Kidney (tissue), 14 donors: ENCODE measurements around the gene CEP131. TPM values are rescaled to one million over a fixed set of nuclear protein-coding genes. Genes with fewer than 3 reads are reported as not detected.

Source experiments
- DNase-seq, 5 donors: peaks; one replicate each; pipeline ENCODE4 v3.0.0-alpha.2; 2013 to 2020
- FAIRE-seq: peaks from 2 replicates; lab custom pipeline; 2012; peaks lifted over from hg19 to GRCh38; lab: Jason Lieb, UNC
- H3K27ac ChIP-seq, 2 donors: one replicate each; pipeline ENCODE4 v1.7.0; 2013; ENCODE audit warnings: low read depth in 2 of 2, low read length in 2 of 2, inconsistent platforms in 1 of 2
- H3K27me3 ChIP-seq: one replicate; pipeline ENCODE4 v1.7.1; 2013; ENCODE audit warnings: low read length, inconsistent platforms; ENCODE audit not compliant: control insufficient read depth, insufficient read depth
- H3K36me3 ChIP-seq, 3 donors: one replicate each; pipeline versions ENCODE4 v1.7.0 to v1.7.1; 2013; ENCODE audit warnings: low read length in 3 of 3, control low read depth in 1 of 3, inconsistent platforms in 1 of 3; ENCODE audit not compliant: insufficient read depth in 3 of 3, control insufficient read depth in 2 of 3
- H3K4me1 ChIP-seq, 3 donors: one replicate each; pipeline versions ENCODE4 v1.7.0 to v1.7.1; 2013; ENCODE audit warnings: low read length in 3 of 3, inconsistent platforms in 1 of 3, low read depth in 1 of 3; ENCODE audit not compliant: control insufficient read depth in 2 of 3, insufficient read depth in 2 of 3
- H3K4me3 ChIP-seq, 3 donors: one replicate each; pipeline versions ENCODE4 v1.7.0 to v1.8.1; 2013; ENCODE audit warnings: low read length in 3 of 3, control low read depth in 1 of 3, inconsistent platforms in 1 of 3
- H3K9ac ChIP-seq, 3 donors: one replicate each; pipeline versions ENCODE4 v1.7.0 to v1.7.1; 2013; ENCODE audit warnings: low read length in 3 of 3, control low read depth in 1 of 3, inconsistent platforms in 1 of 3
- H3K9me3 ChIP-seq, 3 donors: one replicate each; pipeline versions ENCODE4 v1.7.0 to v1.7.1; 2013; ENCODE audit warnings: low read length in 3 of 3, control low read depth in 1 of 3, inconsistent platforms in 1 of 3; ENCODE audit not compliant: control insufficient read depth in 2 of 3, insufficient read depth in 1 of 3
- CTCF ChIP-seq: IDR thresholded peaks from 3 replicates; pipeline ENCODE4 v1.5.1; 2012; ENCODE audit warnings: mild to moderate bottlenecking, moderate library complexity, borderline replicate concordance; ENCODE audit not compliant: insufficient read depth; ENCODE audit errors: extremely low read depth
- intact Hi-C: fragments of 100-400 bp; cut with DNase I; formaldehyde crosslinking; loops from one replicate; pipeline ENCODE4 v1.11.1; 2022
- polyA plus RNA-seq: library from polyadenylated mRNA; stranded (reverse); fragments of 350-450 nt; fragmentation: Illumina TruSeq; extraction: RNeasy Lipid Tissue Mini Kit (QIAGEN cat#74804); gene quantifications from one replicate; pipeline ENCODE4 v1.2.3, GENCODE V29; 2014; ENCODE audit warnings: low read depth, low replicate concordance; ENCODE audit not compliant: insufficient read depth
- total RNA-seq: library from RNA; stranded (reverse); fragmentation: NEBNext Ultra II Directional; extraction: Animal tissue kit (Norgen Biotek cat#: 25700); gene quantifications from one replicate; pipeline ENCODE4 v1.2.1, GENCODE V29; 2021
- donor health status: control.
- donor health status: control.
- donor health status: control.
- donor health status: control.
- donor health status: control.
- donor health status: DM: yes; HTN: yes; CAD: no.
- donor health status: Normal renal cell carcinoma (clear cell type).

The CEP131 gene
- total and polyA plus RNA-seq, 2 donors from 2014 or later, result 6.9 to 7.5 TPM

- DNase-seq (no peak), FAIRE-seq (no peak)
- peaks cover 0 to 3% (median 0%) of the 10 kb centered on the region in 3 donors for H3K36me3 ChIP-seq
- no peaks in the 10 kb centered on the region for H3K4me1 ChIP-seq
- intact Hi-C loops, result no loop called here
- no peaks in the 10 kb centered on the region for H3K27me3 ChIP-seq
- H3K4me3 ChIP-seq, result no peak overlapping the region
- no peak overlapping the region for H3K27ac ChIP-seq
- no peaks in the 10 kb centered on the region for H3K9me3 ChIP-seq
- no peak for TF ChIP-seq CTCF
- H3K9ac ChIP-seq, result no peak overlapping the region
These were observed 16.6 kb downstream of the CEP131 start for GRCh38 chr17:81206166-81206565.

GRCh38 chr17:81204578-81204977 is 18.2 kb downstream of the CEP131 start:
- peaks cover 0 to 3% (median 0%) of the 10 kb centered on the region in 3 donors for H3K36me3 ChIP-seq
- intact Hi-C loops, result no loop called here
- H3K4me1 ChIP-seq, result no peaks in the 10 kb centered on the region
- H3K9me3 ChIP-seq, result no peaks in the 10 kb centered on the region
- no peak for TF ChIP-seq CTCF
- H3K4me3 ChIP-seq, result no peak overlapping the region
- DNase-seq (no peak), FAIRE-seq (no peak)
- H3K27ac ChIP-seq, result no peak overlapping the region
- no peak overlapping the region for H3K9ac ChIP-seq
- H3K27me3 ChIP-seq, result no peaks in the 10 kb centered on the region

- no peak for DNase-seq
- TF ChIP-seq CTCF, result no peak
- FAIRE-seq, result no peak
- H3K27me3 ChIP-seq, result no peaks in the 10 kb centered on the region
- no peaks in the 10 kb centered on the region for H3K9me3 ChIP-seq
- H3K27ac ChIP-seq, result no peak overlapping the region
- no peak overlapping the region for H3K9ac ChIP-seq
- peaks cover 0 to 3% (median 0%) of the 10 kb centered on the region in 3 donors for H3K36me3 ChIP-seq
- intact Hi-C loops, result no loop called here
- H3K4me1 ChIP-seq, result no peaks in the 10 kb centered on the region
- no peak overlapping the region for H3K4me3 ChIP-seq
These were observed 19.6 kb downstream of the CEP131 start for GRCh38 chr17:81203136-81203535.

- no peak overlapping the region for H3K9ac ChIP-seq
- H3K27me3 ChIP-seq, result no peaks in the 10 kb centered on the region
- intact Hi-C loops, result no loop called here
- no peaks in the 10 kb centered on the region for H3K9me3 ChIP-seq
- no peaks in the 10 kb centered on the region for H3K36me3 ChIP-seq
- DNase-seq, result no peak
- peaks cover 0 to 3% (median 0%) of the 10 kb centered on the region in 3 donors for H3K4me1 ChIP-seq
- no peak for TF ChIP-seq CTCF
- no peak overlapping the region for H3K27ac ChIP-seq
- no peak overlapping the region for H3K4me3 ChIP-seq
- no peak for FAIRE-seq
These were observed 20.4 kb downstream of the CEP131 start for GRCh38 chr17:81202318-81202717.
